ENCODE measurements around the gene AKR1C4. TPM values are rescaled to one million over a fixed set of nuclear protein-coding genes. Genes with fewer than 3 reads are reported as not detected.

The AKR1C4 gene
- not detected for total RNA-seq

GRCh38 chr10:5196702-5197113, at the start of gene AKR1C4:
TSS of gene AKR1C4 (plus strand) at chr10:5196837. CDS start at chr10:5196868, 31 bp downstream.
- no peaks in the 10 kb centered on the region for H3K36me3 ChIP-seq
- no peaks in the 10 kb centered on the region for H3K27me3 ChIP-seq
- H3K9me3 ChIP-seq = no peaks in the 10 kb centered on the region
- DNase-seq = no peak
- no peak for TF ChIP-seq POLR2A (IDR thresholded peaks at IDR 0.05)
- TF ChIP-seq CTCF (IDR thresholded peaks at IDR 0.05) = no peak
- intact Hi-C loops (cut with DNase I; ENCODE audit: low total_unique reads) = no loop called here
- no peak within 1 kb of the TSS for H3K4me3 ChIP-seq
- H3K27ac ChIP-seq = no peak within 1 kb of the TSS
- H3K4me1 ChIP-seq = no peaks in the 10 kb centered on the region

- Histone ChIP-seq H3K27ac (no peak overlapping the region), H3K4me1 (no peaks in the 10 kb centered on the region), H3K9me3 (no peaks in the 10 kb centered on the region), H3K27me3 (no peaks in the 10 kb centered on the region), H3K36me3 (no peaks in the 10 kb centered on the region), H3K4me3 (no peak overlapping the region)
- TF ChIP-seq POLR2A (IDR thresholded peaks at IDR 0.05) (no peak), CTCF (IDR thresholded peaks at IDR 0.05) (no peak)
- intact Hi-C loops (cut with DNase I; ENCODE audit: low total_unique reads) = no loop called here
- DNase-seq = no peak
Measured at GRCh38 chr10:5146920-5147254, 49.8 kb upstream of the AKR1C4 start.

- DNase-seq = no peak
- H3K4me3 ChIP-seq = no peak overlapping the region
- no peak overlapping the region for H3K27ac ChIP-seq
- no peaks in the 10 kb centered on the region for H3K27me3 ChIP-seq
- no peaks in the 10 kb centered on the region for H3K9me3 ChIP-seq
- no peaks in the 10 kb centered on the region for H3K36me3 ChIP-seq
- no peaks in the 10 kb centered on the region for H3K4me1 ChIP-seq
- intact Hi-C loops (cut with DNase I; ENCODE audit: low total_unique reads) = no loop called here
- TF ChIP-seq CTCF (IDR thresholded peaks at IDR 0.05) (no peak), POLR2A (IDR thresholded peaks at IDR 0.05) (no peak)
Measured at GRCh38 chr10:5147255-5147980, 49.2 kb upstream of the AKR1C4 start.

- Histone ChIP-seq H3K27ac (no peak overlapping the region), H3K27me3 (no peaks in the 10 kb centered on the region), H3K4me3 (no peak overlapping the region), H3K4me1 (no peaks in the 10 kb centered on the region), H3K36me3 (no peaks in the 10 kb centered on the region), H3K9me3 (no peaks in the 10 kb centered on the region)
- DNase-seq = no peak
- TF ChIP-seq CTCF (IDR thresholded peaks at IDR 0.05) (no peak), POLR2A (IDR thresholded peaks at IDR 0.05) (no peak)
- intact Hi-C loops (cut with DNase I; ENCODE audit: low total_unique reads) = no loop called here
Measured at GRCh38 chr10:5147981-5148677, 48.5 kb upstream of the AKR1C4 start.

GRCh38 chr10:5148678-5149032, 48.0 kb upstream of the AKR1C4 start:
- Histone ChIP-seq H3K36me3 (no peaks in the 10 kb centered on the region), H3K9me3 (no peaks in the 10 kb centered on the region), H3K4me1 (no peaks in the 10 kb centered on the region), H3K27me3 (no peaks in the 10 kb centered on the region), H3K4me3 (no peak overlapping the region), H3K27ac (no peak overlapping the region)
- intact Hi-C loops (cut with DNase I; ENCODE audit: low total_unique reads) = no loop called here
- no peak for TF ChIP-seq POLR2A (IDR thresholded peaks at IDR 0.05)
- no peak for TF ChIP-seq CTCF (IDR thresholded peaks at IDR 0.05)
- DNase-seq = no peak
